ENCODE data around the gene DLEU7.

The DLEU7 gene

DNA sequence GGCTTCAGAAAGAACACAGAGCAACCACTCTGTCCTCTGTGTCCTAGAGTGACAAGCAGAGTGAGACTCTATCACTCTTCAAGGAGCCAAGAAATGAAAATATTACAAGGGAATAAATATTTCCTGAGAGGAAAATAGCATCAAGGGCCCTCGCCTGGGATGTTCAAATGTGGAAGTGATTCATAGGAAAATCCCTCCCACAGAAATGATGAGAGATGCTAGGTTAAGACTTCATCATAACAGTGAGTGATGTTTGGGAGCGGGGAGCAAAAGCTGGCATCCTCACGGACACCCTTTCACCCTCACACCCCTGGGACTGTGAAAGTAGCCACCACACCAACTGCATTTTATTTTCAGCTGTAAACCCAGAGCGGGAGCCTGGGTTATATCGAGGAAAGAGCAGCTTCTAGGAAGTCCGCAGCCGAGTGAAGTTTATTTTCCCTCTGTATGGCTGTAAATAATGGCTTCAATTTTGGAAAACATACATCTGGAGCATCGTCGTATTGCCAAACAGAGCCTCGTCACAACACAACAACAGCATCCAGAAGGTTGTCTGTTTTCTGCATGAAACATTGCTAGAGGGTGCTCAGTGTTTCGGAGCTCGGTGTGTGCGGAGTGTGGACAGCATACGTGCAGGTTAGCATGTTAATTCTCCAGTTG, 54.8 kb downstream of the DLEU7 start:
- no peak for DNase-seq

GRCh38 chr13:50787316-50788195, 55.9 kb downstream of the DLEU7 start:
- DNase-seq: no peak

DNA sequence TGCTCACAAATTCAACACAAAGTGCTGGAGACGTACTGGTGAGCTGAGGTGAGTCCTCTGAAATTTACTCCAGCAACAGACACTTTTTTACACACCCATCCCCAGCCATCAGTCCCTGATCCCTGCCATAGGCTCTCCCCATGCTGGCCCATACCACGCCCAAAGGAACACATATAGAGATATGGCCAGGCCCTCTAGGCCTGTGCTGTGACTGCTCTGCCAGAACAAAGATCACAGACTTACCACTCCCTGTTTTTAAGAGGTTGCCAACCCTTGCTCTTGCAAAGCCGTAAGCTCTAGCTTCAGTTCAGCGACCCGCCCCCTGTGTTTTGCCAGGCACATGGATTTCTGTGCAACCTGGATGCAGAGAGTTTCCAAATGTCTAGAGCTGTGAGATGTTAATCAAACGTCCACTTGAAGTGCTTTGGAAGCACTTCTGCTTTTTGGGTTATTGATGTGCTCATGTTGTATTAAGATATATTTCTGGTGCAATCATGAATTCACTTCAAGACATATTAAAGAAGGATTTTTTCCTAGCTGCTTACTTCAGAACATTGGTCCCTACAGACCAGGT, 59.7 kb downstream of the DLEU7 start:
- DNase-seq: no peak

DNA sequence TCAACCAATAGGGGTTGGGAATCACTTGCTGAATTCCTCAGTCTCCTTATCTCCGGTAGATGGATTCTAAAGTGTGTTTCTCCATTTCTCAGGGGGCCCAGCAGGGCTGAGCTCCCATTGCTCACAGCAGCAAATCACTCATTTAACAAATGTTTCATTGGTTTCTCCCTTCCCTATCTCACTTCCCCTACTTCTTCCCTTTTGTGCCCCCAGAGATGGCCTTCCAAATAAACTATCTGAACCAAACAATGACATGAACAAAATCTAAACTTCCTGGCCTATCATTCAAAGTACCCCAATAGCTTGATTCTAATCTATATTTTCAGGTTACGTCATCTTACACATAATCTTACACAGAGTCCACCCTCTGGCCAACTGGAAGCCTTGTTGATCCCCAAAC, 60.4 kb downstream of the DLEU7 start:
- DNase-seq: no peak

DNA sequence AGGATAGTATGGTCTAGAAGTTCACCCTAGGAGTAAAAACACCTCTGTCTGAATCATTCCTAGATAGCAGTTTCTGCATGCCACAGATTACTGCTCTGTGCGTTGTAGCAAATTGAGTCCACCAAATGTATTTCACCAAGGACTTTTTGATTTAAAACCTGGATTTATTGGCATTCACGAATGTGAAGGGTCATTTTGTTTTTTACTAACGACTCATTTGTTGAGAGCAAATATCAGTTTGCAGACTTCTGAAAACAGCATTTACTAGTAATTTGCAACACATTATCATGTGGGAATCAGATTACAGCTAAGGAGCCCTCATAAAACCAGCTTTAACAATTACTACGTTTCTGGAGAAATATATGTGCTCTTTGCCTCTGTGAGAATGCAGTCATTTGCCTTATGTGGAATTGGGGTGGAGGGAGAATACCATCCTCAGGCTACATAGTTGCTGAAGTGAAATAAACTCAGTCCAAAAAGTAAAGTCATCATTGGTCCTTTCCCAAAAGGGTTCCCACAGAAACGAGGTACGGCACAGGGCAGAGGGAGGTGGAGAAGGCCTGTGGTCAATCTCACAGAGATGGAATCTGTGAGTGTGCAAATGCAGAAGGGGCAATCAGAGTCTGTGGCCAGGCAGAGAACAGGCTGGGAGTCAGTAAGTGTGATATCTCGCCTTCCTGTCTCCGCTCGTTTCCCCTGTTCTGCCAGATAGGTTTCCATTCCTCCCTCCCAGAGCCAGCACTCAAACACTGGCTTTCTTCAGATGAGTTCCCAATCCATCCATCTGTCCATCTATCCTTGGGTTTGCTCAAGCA, 63.1 kb downstream of the DLEU7 start:
- no peak for DNase-seq

DNA sequence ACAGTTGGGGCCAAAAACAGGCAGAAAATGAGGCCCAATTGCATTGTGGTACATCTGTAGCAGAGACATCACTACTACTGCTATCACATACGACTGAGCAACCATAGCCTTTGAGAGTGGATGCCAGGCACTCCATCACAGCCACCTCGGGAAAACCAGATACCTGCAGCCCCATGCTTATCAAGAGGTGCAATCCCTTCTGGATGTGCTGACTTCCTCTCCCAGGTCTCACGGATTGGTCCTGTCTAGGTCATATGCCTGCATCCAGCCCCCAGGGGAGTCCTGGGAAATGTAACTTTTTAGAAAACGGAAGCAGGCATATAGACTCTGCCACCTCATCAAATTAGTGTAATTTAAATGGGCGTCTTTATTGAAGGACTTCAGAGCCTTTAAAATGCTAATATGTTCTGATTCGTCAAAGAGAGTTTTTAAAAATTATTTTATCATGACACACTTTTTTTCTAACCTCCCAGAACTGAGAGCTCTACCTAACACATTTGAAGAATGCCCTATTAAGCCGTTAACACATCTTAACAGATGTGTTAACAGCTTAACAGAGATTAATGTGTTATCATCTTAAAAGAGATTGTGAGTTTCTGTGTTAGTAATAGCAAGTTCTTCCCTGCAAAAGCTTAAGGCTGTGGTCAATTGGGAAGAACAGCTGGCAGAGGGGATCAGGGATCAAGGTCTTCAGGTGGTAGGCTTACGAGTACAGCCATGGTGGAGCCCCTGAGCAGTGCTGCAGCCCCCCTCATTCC, 63.9 kb downstream of the DLEU7 start:
- no peak for DNase-seq

Data from NCI-H748 treated with DMSO at 0.1 percent for 48 hours (cell line).